H9 (cell line): ENCODE results near the gene SNX15. TPM values are rescaled to one million over a fixed set of nuclear protein-coding genes. Genes with fewer than 3 reads are reported as not detected.
A peak's percentile ranks its signal among the peaks of the same experiment; 100 is the strongest.

Experiments used
- DNase-seq: peaks from one replicate; pipeline ENCODE4 v3.0.0-alpha.2; 2017
- H2AFZ ChIP-seq: one replicate; pipeline ENCODE4 v1.6.1; 2013; ENCODE audit warnings: mild to moderate bottlenecking, low read length, control low read depth, moderate library complexity
- H2AK5ac ChIP-seq: 2 replicates; pipeline ENCODE4 v1.6.1; 2013; ENCODE audit warnings: low read length, control low read depth, mixed read lengths; ENCODE audit not compliant: insufficient read length
- H2BK120ac ChIP-seq: one replicate; pipeline ENCODE4 v1.6.1; 2013; ENCODE audit warnings: low read depth, mild to moderate bottlenecking, low read length, control low read depth, inconsistent platforms; ENCODE audit not compliant: poor library complexity, severe bottlenecking
- H2BK12ac ChIP-seq: 2 replicates; pipeline ENCODE4 v1.6.1; 2013; ENCODE audit warnings: low read length, control low read depth, mixed read lengths, low read depth; ENCODE audit not compliant: insufficient read length
- H2BK15ac ChIP-seq: 2 replicates; pipeline ENCODE4 v1.6.1; 2013; ENCODE audit warnings: low read depth, low read length, control low read depth
- H2BK20ac ChIP-seq: one replicate; pipeline ENCODE4 v1.6.1; 2013; ENCODE audit warnings: low read depth, mild to moderate bottlenecking, low read length, control low read depth, inconsistent platforms; ENCODE audit not compliant: poor library complexity, severe bottlenecking
- H2BK5ac ChIP-seq: 2 replicates; pipeline ENCODE4 v1.6.1; 2013; ENCODE audit warnings: low read length, control low read depth, mixed read lengths; ENCODE audit not compliant: insufficient read length
- H3K14ac ChIP-seq: 2 replicates; pipeline ENCODE4 v1.6.1; 2013; ENCODE audit warnings: low read length, control low read depth; ENCODE audit not compliant: insufficient read depth
- H3K18ac ChIP-seq: 2 replicates; pipeline ENCODE4 v1.6.1; 2013; ENCODE audit warnings: low read depth, mild to moderate bottlenecking, mixed read lengths, low read length, control low read depth; ENCODE audit not compliant: insufficient read length
- H3K23ac ChIP-seq: 2 replicates; pipeline ENCODE4 v1.6.1; 2013; ENCODE audit warnings: low read length, control low read depth, mixed read lengths, low read depth; ENCODE audit not compliant: insufficient read length
- H3K23me2 ChIP-seq: 2 replicates; pipeline ENCODE4 v1.6.1; 2013; ENCODE audit warnings: low read depth, mild to moderate bottlenecking, mixed read lengths, low read length, control low read depth; ENCODE audit not compliant: insufficient read length, poor library complexity, severe bottlenecking
- H3K27ac ChIP-seq: 2 replicates; pipeline ENCODE4 v1.5.1; 2013; ENCODE audit warnings: low read length, control low read depth, mixed read lengths, low read depth; ENCODE audit not compliant: insufficient read length
- H3K27me3 ChIP-seq: 2 replicates; pipeline ENCODE4 v1.6.1; 2013; ENCODE audit warnings: low read length, control low read depth, inconsistent platforms; ENCODE audit not compliant: insufficient read depth
- H3K4ac ChIP-seq: 2 replicates; pipeline ENCODE4 v1.6.1; 2013; ENCODE audit warnings: low read depth, mild to moderate bottlenecking, control low read depth, inconsistent platforms, low read length, moderate library complexity
- H3K4me1 ChIP-seq: 2 replicates; pipeline ENCODE4 v1.6.1; 2013; ENCODE audit warnings: low read length, control low read depth, inconsistent platforms; ENCODE audit not compliant: insufficient read depth
- H3K4me2 ChIP-seq: 2 replicates; pipeline ENCODE4 v1.6.1; 2013; ENCODE audit warnings: low read length, control low read depth, mixed read lengths; ENCODE audit not compliant: insufficient read length, insufficient read depth
- H3K56ac ChIP-seq: 2 replicates; pipeline ENCODE4 v1.6.1; 2013; ENCODE audit warnings: low read depth, mild to moderate bottlenecking, mixed read lengths, low read length, control low read depth; ENCODE audit not compliant: insufficient read length
- H3K79me1 ChIP-seq: 2 replicates; pipeline ENCODE4 v1.6.1; 2013; ENCODE audit warnings: low read depth, mild to moderate bottlenecking, moderate library complexity, low read length, control low read depth, inconsistent platforms; ENCODE audit not compliant: insufficient read depth, poor library complexity, severe bottlenecking
- H3K79me2 ChIP-seq: 2 replicates; pipeline ENCODE4 v1.6.1; 2013; ENCODE audit warnings: low read length, control low read depth, inconsistent platforms; ENCODE audit not compliant: insufficient read depth
- H3K9ac ChIP-seq: 2 replicates; pipeline ENCODE4 v1.6.1; 2013; ENCODE audit warnings: low read length, control low read depth, mixed read lengths; ENCODE audit not compliant: insufficient read length; ENCODE audit errors: extremely low read depth
- H3K9me3 ChIP-seq: one replicate; pipeline ENCODE4 v1.6.1; 2013; ENCODE audit warnings: low read depth, low read length, inconsistent platforms; ENCODE audit not compliant: control insufficient read depth
- H3T11ph ChIP-seq: one replicate; pipeline ENCODE4 v1.6.1; 2013; ENCODE audit warnings: mild to moderate bottlenecking, low read length, control low read depth, inconsistent platforms
- H4K20me1 ChIP-seq: one replicate; pipeline ENCODE4 v1.6.1; 2013; ENCODE audit not compliant: control insufficient read depth, insufficient read length, insufficient read depth
- H4K5ac ChIP-seq: 2 replicates; pipeline ENCODE4 v1.6.1; 2013; ENCODE audit warnings: low read depth, mild to moderate bottlenecking, mixed read lengths, low read length, control low read depth; ENCODE audit not compliant: insufficient read length
- H4K8ac ChIP-seq: replicated peaks from 2 replicates; pipeline ENCODE4 v1.6.1; 2013; ENCODE audit warnings: low read length, control low read depth, mixed read lengths, low read depth; ENCODE audit not compliant: insufficient read length
- H4K91ac ChIP-seq: 2 replicates; pipeline ENCODE4 v1.6.1; 2013; ENCODE audit warnings: low read depth, mild to moderate bottlenecking, moderate library complexity, mixed read lengths, low read length, control low read depth; ENCODE audit not compliant: insufficient read length
- H3K27ac Mint-ChIP-seq, 3 experiments: 2 replicates in 2 of 3; 3 replicates in 1 of 3; pipeline ENCODE4 v1.8.0; 2020 to 2021; ENCODE audit warnings: mixed read lengths in 3 of 3, mild to moderate bottlenecking in 1 of 3, moderate library complexity in 1 of 3
- H3K27me3 Mint-ChIP-seq: 2 replicates; pipeline ENCODE4 v1.8.0; 2021; ENCODE audit warnings: low read depth, mild to moderate bottlenecking, moderate library complexity, mixed read lengths
- H3K36me3 Mint-ChIP-seq, 3 experiments: 2 replicates in 2 of 3; 3 replicates in 1 of 3; pipeline ENCODE4 v1.8.0; 2020 to 2021; ENCODE audit warnings: low read depth in 3 of 3, mixed read lengths in 3 of 3; ENCODE audit not compliant: insufficient read depth in 1 of 3
- H3K4me1 Mint-ChIP-seq, 2 experiments: 2 replicates each; pipeline ENCODE4 v1.8.0; 2020; ENCODE audit warnings: mixed read lengths in 2 of 2
- H3K4me3 Mint-ChIP-seq, 2 experiments: 2 replicates in 1 of 2; 3 replicates in 1 of 2; pipeline ENCODE4 v1.8.0; 2020 to 2021; ENCODE audit warnings: mild to moderate bottlenecking in 2 of 2, mixed read lengths in 2 of 2, moderate library complexity in 1 of 2
- H3K9me3 Mint-ChIP-seq, 2 experiments: 2 replicates in 1 of 2; 3 replicates in 1 of 2; pipeline ENCODE4 v1.8.0; 2020; ENCODE audit warnings: mild to moderate bottlenecking in 2 of 2, mixed read lengths in 2 of 2, moderate library complexity in 1 of 2
- WGBS: extraction: QIAGEN DNeasy Blood & Tissue Kit; methylation state at CpG from one replicate; pipeline ENCODE4 v1.1.7; 2013; ENCODE audit warnings: missing lambda C conversion rate, low lambda C conversion rate, mixed read lengths; ENCODE audit not compliant: insufficient read length; ENCODE audit errors: extremely low coverage; 5-methylcytosine and 5-hydroxymethylcytosine counted together
- total RNA-seq: library from RNA; stranded (reverse); gene quantifications from 2 replicates; pipeline ENCODE4 v1.2.1, GENCODE V29; 2021
- TF ChIP-seq, protein P1 (sequence below): fragments of 200-600 bp; sonication (generic); conservative IDR thresholded peaks from 3 replicates; pipeline ENCODE4 v1.8.0; 2021; ENCODE audit warnings: antibody characterized with exemption, mild to moderate bottlenecking

SNX15 gene
- total RNA-seq, 1 experiment from 2014 or later: 24.3 TPM

GRCh38 chr11:65084598-65085375, 57.5 kb downstream of the SNX15 start:
- Mint-ChIP-seq H3K4me1 (peaks cover 14 to 16% of the 10 kb centered on the region in 2 experiments), H3K9me3 (no peaks in the 10 kb centered on the region; a peak in 1 of 5 replicates), H3K27me3 (no peaks in the 10 kb centered on the region), H3K4me3 (peak overlapping the region; percentile 97 to 99), H3K27ac (peak overlapping the region; percentile 98 to 100 (median 99)), H3K36me3 (peaks cover 23 to 68% (median 65%) of the 10 kb centered on the region in 3 experiments)
- no peak for DNase-seq
- Histone ChIP-seq H4K5ac (no peak overlapping the region), H3T11ph (no peak overlapping the region), H3K4ac (no peak overlapping the region), H3K23me2 (peaks cover 12% of the 10 kb centered on the region), H4K20me1 (peaks cover 3% of the 10 kb centered on the region), H2BK5ac (no peak overlapping the region), H3K9me3 (no peaks in the 10 kb centered on the region), H4K8ac (no peak overlapping the region), H3K56ac (no peak overlapping the region), H3K9ac (peak overlapping the region; percentile 93), H2BK12ac (no peak overlapping the region), H3K79me2 (peaks cover 8% of the 10 kb centered on the region; the same call in 1 of the 2 replicates), H2AK5ac (no peak overlapping the region), H3K27ac (peak overlapping the region; percentile 79), H2AFZ (no peak overlapping the region), H2BK120ac (no peak overlapping the region), H3K27me3 (no peaks in the 10 kb centered on the region), H3K18ac (peak overlapping the region; percentile 69), H3K79me1 (peaks cover 3% of the 10 kb centered on the region), H3K14ac (peak overlapping the region; percentile 85), H3K23ac (no peak overlapping the region), H2BK15ac (no peak overlapping the region), H3K4me2 (peak overlapping the region; percentile 79), H3K4me1 (no peaks in the 10 kb centered on the region), H2BK20ac (no peak overlapping the region), H4K91ac (no peak overlapping the region)
- TF ChIP-seq, protein P1, sequence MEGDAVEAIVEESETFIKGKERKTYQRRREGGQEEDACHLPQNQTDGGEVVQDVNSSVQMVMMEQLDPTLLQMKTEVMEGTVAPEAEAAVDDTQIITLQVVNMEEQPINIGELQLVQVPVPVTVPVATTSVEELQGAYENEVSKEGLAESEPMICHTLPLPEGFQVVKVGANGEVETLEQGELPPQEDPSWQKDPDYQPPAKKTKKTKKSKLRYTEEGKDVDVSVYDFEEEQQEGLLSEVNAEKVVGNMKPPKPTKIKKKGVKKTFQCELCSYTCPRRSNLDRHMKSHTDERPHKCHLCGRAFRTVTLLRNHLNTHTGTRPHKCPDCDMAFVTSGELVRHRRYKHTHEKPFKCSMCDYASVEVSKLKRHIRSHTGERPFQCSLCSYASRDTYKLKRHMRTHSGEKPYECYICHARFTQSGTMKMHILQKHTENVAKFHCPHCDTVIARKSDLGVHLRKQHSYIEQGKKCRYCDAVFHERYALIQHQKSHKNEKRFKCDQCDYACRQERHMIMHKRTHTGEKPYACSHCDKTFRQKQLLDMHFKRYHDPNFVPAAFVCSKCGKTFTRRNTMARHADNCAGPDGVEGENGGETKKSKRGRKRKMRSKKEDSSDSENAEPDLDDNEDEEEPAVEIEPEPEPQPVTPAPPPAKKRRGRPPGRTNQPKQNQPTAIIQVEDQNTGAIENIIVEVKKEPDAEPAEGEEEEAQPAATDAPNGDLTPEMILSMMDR: no peak
- no CpG with 5 or more reads among the region's 23 CpGs for WGBS
